SH-SY5Y (cell line): ENCODE measurements around the gene PRKACA.

ENCODE experiments used
- GATA2 ChIP-seq: IDR thresholded peaks from 2 replicates; pipeline ENCODE4 v1.6.1; 2011; ENCODE audit warnings: mild to moderate bottlenecking, low read depth, low read length
- GATA3 ChIP-seq: IDR thresholded peaks from 2 replicates; pipeline ENCODE4 v1.6.1; 2011; ENCODE audit warnings: low read depth, mild to moderate bottlenecking, low read length, moderate library complexity

- TF ChIP-seq GATA2 = no peak
- no peak for TF ChIP-seq GATA3
These were observed 1.6 kb upstream of the PRKACA start for GRCh38 chr19:14119146-14119545.
